ENCODE measurements around the gene NRG3.
"Not testable (repeated sequence)": the region's sequence is repeated elsewhere in the genome, so short reads cannot be mapped to it uniquely, and the experiment has no call there.

The NRG3 gene

GRCh38 chr10:82942286-82943099 is 1067.5 kb downstream of the NRG3 start:
- no peak for DNase-seq

GRCh38 chr10:82943142-82943541 is 1068.1 kb downstream of the NRG3 start:
- DNase-seq = no peak

- no peak for DNase-seq
Measured at GRCh38 chr10:82949816-82950575, 1075.0 kb downstream of the NRG3 start.

DNA sequence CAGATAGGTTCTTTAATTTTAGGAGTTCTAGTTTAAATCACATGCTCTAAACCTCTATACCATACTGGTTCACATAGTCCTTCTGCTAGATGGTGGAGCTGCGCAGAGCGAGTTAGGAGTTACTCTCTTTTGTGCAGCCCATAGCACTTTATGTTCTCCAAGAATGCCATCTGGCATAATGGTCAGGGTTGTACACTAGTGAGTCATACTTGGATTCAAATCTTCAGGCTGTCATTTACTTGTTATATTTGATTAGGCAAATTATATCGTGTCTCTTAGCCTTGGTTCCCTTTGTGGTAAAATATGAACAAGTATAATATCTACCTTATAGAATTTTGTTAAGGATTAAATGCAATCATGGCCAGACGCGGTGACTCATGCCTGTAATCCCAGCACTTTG is 1078.3 kb downstream of the NRG3 start:
- DNase-seq = no peak

DNA sequence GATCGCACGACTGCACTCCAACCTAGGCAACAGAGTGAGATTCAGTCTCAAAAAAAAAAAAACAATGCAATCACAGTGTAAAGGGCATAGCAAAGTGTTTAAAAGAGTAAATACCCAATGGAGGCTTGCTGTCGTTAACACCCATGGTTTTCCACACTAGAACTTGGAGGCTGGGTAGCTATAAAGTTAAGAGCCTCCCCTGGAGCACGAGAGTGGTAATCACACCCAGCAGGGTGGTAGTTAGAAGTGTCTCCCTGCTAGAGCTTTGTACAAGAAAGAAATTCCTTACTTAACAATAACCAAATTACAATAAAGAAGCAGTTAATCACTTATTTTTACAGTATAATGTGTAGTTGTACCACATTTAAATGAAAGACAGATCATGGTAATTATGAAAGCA is 1078.9 kb downstream of the NRG3 start:
- no peak for DNase-seq

GRCh38 chr10:82960421-82961060 is 1085.5 kb downstream of the NRG3 start:
- DNase-seq = not testable (repeated sequence)

GRCh38 chr10:82961864-82962263 is 1086.9 kb downstream of the NRG3 start:
- no peak for DNase-seq

DNA sequence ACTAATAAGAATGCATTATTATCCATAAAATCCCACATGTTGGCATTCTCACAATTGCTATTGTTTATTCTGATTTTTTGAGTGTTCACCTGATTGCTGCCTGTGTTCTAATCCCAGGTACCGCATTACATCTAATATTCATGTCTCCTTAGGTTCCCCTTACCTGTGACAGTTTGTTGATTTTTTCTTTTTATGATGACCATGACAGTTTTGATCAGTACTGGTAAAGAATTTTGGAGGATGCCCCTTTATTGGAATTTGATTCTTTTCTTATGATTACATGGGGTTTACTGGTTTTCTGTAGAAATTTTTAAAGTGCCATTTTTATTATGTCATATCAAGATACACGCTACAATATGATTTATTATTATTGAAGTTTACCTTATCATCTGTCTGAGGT is 1091.1 kb downstream of the NRG3 start:
- DNase-seq = no peak

DNA sequence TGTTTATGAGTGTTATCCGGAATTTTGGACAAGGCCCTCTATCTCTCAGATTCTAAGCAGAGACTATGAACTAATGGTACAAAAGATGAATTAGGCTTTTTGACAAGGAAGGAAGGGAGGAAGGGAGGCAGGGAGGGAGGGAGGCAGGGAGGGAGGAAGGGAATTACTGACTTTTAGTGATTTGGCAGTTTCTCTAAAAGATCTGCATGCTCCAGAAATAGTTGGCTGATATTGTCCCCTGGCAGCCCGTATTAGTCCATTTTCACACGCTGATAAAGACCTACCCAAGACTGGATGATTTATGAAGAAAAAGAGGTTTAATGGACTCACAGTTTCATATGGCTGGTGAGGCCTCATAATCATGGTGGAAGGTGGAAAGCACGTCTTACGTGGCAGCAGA is 1093.5 kb downstream of the NRG3 start:
- no peak for DNase-seq

GRCh38 chr10:82969405-82969804 is 1094.4 kb downstream of the NRG3 start:
- peak; percentile 4 for DNase-seq

- DNase-seq = no peak
Measured at GRCh38 chr10:82980321-82980720, 1105.3 kb downstream of the NRG3 start.

GRCh38 chr10:82981137-82981723 is 1106.2 kb downstream of the NRG3 start:
- no peak for DNase-seq

GRCh38 chr10:82982110-82982608 is 1107.2 kb downstream of the NRG3 start:
- DNase-seq = no peak

DNA sequence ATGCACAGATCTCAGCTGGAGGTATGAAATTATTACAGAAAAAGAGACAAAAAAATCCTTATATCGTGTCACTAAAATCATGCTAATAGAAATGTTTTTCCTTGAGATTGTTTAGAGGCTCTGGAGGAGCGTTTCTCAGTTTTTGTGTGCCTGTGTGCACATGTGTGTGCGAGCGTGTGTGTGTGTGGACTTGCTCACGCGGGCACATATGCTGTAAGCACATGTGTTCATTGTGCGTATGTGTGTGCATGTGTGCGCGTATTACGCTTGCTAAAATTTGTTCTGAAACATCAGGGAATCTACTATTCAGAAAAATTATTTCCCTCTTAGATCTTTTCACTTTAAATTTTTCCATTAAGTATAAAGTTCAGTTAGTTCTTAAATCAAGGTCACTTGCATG is 1111.2 kb downstream of the NRG3 start:
- no peak for DNase-seq

DNA sequence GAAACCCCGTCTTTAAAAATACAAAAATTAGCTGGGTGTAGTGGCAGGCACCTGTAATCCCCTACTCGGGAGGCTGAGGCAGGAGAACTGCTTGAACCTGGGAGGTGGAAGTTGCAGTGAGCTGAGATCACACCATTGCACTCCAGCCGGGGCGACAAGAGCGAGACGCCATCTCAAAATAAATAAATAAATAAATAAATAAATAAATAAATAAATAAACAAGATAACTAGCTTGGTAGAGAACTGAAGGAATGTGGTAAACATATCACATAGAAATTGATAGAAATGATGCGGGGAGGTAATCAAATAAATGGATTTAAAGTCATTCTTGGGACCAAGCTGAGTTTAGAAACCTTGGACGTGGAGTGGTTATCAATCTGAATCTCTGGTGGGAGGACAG is 1131.5 kb downstream of the NRG3 start:
- DNase-seq = not testable (repeated sequence)

DNA sequence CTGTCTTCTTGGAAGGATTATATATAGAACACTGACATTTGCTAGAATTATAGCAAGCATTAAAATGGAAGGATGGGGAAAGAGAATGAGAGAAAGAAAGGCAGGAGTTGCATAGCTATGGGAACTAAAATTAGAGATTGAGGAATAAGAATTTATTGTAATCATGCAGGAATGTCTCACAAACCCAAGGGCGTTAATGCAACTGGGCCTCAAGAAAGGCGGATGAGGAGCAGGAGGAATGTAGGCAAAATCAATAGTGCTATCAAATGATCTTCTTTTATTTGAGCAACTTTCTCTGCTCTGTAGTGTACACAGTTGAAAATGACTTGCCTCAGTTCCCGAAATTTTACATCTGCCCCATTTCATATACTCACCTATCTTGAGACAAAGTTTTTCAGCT is 1132.5 kb downstream of the NRG3 start:
- no peak for DNase-seq

GRCh38 chr10:83012866-83013265 is 1137.9 kb downstream of the NRG3 start:
- no peak for DNase-seq

- DNase-seq = no peak
Measured at GRCh38 chr10:83017076-83017867, 1142.3 kb downstream of the NRG3 start.

DNA sequence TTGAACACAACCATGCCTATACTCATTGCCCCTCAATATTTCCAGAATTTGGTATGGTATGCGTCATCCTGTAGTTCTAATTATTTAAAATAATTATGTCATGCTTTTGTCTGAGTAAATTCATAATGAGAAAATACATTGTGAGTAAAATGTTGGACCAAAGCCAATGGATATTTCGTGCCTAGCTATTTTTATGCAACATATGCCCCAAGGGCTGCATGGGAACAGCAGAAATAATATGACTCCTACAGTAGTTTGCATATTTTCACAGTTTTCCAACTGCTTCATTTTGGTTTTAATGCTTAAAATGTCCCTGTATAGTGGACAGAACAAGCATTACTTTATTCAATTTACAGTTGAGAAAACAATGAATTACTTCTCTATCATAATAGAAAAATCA is 1148.7 kb downstream of the NRG3 start:
- DNase-seq = no peak

Measured in hematopoietic multipotent progenitor cell treated with erythropoietin and hydrocortisone succinate and interleukin-3 and kit ligand, for 6 days (in vitro differentiated cells).